Measurements from ENCODE around the gene DPP4. TPM values are rescaled to one million over a fixed set of nuclear protein-coding genes. Genes with fewer than 3 reads are reported as not detected.

Gene DPP4
- total RNA-seq, 1 donor from 2014 or later, result 104 TPM

GRCh38 chr2:162100579-162100978 lies 26.6 kb upstream of the DPP4 start:
- no peak for DNase-seq (ENCODE audit: low read depth)
- no peak overlapping the region for H3K4me3 ChIP-seq (ENCODE audit: low read depth, low read length)
- no peak for TF ChIP-seq CTCF (conservative IDR thresholded peaks at IDR 0.05; ENCODE audit: low read depth, low read length)

GRCh38 chr2:162099836-162100235 lies 25.8 kb upstream of the DPP4 start:
- no peak for DNase-seq (ENCODE audit: low read depth)
- H3K4me3 ChIP-seq (ENCODE audit: low read depth, low read length), result no peak overlapping the region
- TF ChIP-seq CTCF (conservative IDR thresholded peaks at IDR 0.05; ENCODE audit: low read depth, low read length), result no peak

- H3K4me3 ChIP-seq (ENCODE audit: low read depth, low read length), result no peak overlapping the region
- TF ChIP-seq CTCF (conservative IDR thresholded peaks at IDR 0.05; ENCODE audit: low read depth, low read length), result no peak
- peak; percentile 94 for DNase-seq (ENCODE audit: low read depth)
These were observed 18.9 kb upstream of the DPP4 start for GRCh38 chr2:162092658-162093556.

DNA sequence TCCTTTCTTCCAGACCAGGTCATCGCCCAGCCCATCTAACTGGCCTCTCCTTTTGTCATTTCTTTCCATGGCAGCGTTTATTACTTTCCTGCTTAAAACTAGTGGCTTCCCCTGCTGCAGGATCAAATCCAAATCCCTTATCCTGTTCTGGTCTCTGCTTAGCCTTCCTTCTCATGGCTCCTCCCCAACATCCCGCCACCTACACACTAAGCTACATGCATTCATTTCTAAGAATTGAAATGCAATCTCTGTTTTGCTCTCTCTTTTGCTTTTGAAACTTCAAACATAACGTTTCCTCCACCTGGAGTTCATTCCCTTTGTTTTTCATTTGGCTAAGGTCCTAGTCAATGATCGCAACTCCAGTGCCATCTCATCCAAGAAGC lies 18.0 kb upstream of the DPP4 start:
- DNase-seq (ENCODE audit: low read depth), result no peak
- no peak overlapping the region for H3K4me3 ChIP-seq (ENCODE audit: low read depth, low read length)
- no peak for TF ChIP-seq CTCF (conservative IDR thresholded peaks at IDR 0.05; ENCODE audit: low read depth, low read length)

DNA sequence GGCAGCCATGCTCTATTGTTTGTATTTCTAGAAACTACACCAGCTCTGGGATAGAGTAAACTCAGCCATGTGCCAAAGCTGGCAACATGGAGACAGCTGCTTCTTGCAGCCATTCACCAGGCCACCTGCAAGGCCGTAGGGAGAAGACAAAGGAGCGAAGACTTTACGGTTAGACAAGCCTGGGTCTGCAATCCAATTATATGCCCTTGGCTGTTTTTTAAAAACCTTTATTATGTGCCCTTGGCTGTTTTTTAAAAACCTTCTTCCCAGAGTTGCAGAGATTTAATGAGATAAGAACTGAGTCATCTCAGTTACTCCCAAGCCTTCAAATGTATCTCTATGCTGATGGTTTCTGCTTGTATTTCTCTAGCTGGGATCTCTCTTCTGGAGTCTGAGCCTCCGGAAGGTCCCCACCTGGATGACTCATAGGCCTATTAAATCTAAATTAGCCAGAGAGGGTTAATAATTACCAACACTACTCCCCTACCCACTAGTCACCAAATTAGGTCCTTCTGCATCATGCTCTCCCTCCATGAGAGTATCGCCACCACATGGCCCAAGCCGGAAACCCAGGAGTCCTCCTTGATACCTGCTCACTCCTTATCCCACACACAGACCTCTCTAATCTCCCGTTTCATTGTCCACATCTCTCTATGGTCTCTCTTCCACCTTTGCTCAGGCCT lies 17.5 kb upstream of the DPP4 start:
- TF ChIP-seq CTCF (conservative IDR thresholded peaks at IDR 0.05; ENCODE audit: low read depth, low read length), result peak; percentile 60
- no peak overlapping the region for H3K4me3 ChIP-seq (ENCODE audit: low read depth, low read length)
- no peak for DNase-seq (ENCODE audit: low read depth)

- no peak for DNase-seq (ENCODE audit: low read depth)
- H3K4me3 ChIP-seq (ENCODE audit: low read depth, low read length), result no peak overlapping the region
- TF ChIP-seq CTCF (conservative IDR thresholded peaks at IDR 0.05; ENCODE audit: low read depth, low read length), result no peak
These were observed 16.1 kb upstream of the DPP4 start for GRCh38 chr2:162090109-162090508.

All from epithelial cell of proximal tubule (primary cell).